Lung microvascular endothelial cell (primary cell): ENCODE data around the gene RNF214. TPM values are rescaled to one million over a fixed set of nuclear protein-coding genes. Genes with fewer than 3 reads are reported as not detected.
A peak's percentile ranks its signal among the peaks of the same experiment; 100 is the strongest.
"Not testable (repeated sequence)": the region's sequence is repeated elsewhere in the genome, so short reads cannot be mapped to it uniquely, and the experiment has no call there.

Experiments
- DNase-seq, 2 donors: peaks; one replicate each; pipeline versions ENCODE4 v3.0.0 to v3.0.0-alpha.2; 2010; ENCODE audit warnings: low read depth in 2 of 2
- total RNA-seq: library from RNA; depleted of rRNA; stranded (reverse); fragments of >200 nt; gene quantifications from 2 replicates; pipeline ENCODE4 v1.2.1, GENCODE V29; 2014

RNF214 gene
- 5.2 and 7.1 TPM in 2 replicates for total RNA-seq

DNA sequence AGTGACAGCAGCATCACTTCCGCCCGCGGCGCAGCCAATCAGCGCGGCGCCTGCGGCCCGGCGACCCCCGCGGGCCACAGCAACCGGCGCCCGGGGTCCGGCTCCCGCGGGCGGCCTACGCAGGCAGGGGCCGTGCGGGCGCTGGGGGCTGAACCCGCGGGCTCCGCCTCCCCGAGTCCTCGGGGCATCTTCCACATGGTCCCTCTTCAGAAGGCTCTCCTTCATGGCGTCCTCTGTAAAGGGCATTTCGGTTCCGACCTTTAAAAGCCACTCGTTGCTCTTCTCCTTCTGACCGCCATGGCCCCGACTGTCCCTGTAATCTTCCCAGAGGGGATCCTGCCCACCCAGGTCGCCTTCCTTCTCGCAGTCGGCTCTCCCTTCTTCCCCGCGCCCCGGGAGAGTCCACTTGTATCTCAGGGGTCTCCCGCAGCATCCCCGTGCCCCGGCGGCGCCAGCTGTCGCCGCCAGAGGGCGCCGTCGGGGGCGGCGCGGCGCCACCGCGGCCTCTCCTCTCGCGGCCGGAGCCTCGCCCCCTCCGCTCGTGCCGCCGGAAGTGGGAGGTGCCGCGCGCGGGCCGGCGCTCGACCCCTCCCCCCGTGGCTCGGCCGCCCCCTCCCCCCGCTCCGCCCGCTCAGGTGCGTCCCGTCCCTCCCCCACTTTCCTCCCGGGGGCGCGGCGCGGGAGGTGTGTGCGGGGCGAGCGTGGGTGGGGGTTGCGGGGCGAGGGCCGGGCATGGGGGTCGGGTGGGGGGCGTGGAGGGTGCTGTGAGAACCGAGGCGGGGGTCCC is at the start of gene RNF214:
Gene RNF214 (plus strand): TSS at position 580 of the 787 bp plus-strand sequence. CDS start 1,602 bp downstream, outside the sequence.
- DNase-seq, result peak; percentile 79 to 87

DNA sequence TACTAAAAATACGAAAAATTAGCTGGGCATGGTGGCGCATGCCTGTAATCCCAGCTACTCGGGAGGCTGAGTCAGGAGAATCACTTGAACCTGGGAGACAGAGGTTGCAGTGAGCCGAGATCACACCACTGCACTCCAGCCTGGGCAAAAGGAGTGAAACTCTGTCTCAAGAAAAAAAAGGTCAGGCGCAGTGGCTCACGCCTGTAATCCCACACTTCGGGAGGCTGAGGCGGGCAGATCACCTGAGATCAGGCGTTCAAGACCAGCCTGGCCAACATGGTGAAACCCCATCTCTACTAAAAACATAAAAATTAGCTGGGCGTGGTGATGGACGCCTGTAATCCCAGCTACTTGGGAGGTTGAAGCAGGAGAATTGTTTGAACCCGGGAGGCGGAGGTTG is 49.3 kb upstream of the RNF214 start:
- not testable (repeated sequence) for DNase-seq

DNA sequence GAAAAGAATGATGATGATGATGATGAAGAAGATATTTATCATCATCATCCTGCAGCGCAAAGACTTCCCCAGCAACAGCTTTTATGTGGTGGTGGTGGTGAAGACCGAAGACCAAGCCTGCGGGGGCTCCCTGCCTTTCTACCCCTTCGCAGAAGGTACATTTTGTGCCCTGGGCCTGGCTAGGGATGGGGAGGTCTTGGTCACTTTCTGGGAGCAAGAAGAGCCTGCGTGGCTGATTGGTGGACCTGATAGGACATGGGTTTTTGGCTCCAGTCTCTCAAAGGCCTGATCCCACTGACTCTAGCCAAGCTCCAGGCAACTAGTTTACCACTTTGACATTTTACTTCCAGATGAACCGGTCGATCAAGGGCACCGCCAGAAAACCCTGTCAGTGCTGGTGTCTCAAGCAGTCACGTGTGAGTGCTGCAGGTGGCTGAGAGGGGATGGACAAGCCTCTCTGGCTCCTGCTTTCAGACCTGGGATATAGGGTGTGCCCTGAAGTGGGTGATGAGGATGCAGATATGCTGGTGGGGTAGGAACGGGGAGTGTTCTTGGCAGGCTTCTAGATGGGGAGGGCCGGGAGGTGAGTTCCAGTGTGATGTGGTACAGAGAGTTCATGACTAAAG is 48.6 kb upstream of the RNF214 start:
- DNase-seq, result no peak

DNA sequence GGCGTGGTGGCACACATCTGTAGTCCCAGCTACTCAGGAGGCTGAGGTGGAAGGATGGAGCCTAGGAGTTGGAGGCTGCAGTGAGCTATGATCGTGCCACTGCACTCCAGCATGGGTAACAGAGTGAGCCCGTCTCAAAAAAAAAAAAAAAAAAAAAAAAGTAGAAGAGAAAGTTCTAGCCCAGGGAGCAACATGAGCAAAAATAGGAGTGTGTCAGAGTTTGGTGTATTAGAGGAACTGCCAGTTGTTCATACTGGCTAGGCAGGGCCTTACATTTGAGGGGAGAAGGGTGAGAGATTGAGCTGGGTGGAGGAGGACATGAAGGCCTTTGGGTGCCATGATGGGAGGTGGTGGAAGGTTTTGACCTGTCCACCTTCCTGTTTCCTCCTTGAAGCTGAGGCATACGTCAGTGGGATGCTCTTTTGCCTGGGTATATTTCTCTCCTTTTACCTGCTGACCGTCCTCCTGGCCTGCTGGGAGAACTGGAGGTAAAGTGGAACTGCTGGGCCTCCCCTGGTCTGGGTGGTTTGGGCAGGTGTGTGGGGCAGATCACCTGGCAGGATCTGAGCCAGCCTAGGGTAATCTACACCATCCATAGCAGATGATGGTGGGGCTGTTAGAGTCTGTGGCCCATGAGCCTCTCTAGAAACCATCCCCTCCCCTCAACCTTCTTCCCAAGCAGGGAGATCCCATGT is 46.6 kb upstream of the RNF214 start:
- no peak for DNase-seq

DNA sequence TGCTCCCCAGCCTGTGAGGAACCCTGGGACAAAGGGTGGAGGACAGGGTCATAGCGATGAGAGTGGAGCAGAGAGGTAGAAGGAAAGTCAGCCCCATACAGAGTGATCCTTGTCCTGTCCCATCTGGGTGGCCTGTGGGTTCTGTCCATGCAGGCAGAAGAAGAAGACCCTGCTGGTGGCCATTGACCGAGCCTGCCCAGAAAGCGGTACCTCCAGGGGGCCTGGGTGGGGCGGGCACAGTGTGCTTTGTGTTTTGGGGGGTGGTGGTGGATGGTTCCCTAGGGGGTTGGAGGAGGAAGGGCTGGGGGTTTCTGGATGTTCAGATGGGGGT is 46.1 kb upstream of the RNF214 start:
- DNase-seq, result no peak

DNA sequence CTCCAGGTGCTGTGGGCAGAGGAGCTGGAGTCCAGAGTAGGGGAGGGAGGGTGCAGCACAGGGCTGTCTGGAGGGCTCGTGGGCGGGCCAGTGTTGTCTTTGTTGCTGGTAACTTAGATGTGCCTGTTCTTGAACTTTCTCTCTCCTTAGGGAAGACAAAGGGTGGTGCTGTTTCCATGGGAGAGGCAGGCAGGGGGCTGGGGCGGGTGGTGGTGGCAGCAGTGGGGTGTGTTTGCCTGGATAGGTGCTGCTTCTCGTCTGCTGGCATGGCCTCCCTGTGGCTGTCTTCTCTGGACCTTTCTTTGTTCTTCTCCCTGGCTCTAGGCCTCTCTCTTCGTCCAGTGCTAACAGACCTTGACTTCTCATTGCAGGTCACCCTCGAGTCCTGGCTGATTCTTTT is 45.5 kb upstream of the RNF214 start:
- DNase-seq, result no peak

DNA sequence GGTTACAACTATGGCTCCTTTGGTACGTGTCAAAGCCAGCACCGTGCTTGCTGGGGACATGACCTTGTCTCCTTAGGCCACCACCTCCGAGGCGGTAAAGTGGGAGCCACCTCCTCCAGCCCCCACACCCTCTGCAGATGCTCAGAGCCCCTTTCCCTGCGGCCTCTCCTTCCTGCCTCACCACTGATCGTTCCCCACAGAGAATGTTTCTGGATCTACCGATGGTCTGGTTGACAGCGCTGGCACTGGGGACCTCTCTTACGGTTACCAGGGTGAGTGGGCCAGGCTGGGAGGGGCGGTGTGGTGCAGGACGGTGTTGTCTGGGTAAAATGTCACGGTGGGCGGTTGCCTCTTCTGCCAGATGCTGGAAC is 45.1 kb upstream of the RNF214 start:
- DNase-seq, result no peak

DNA sequence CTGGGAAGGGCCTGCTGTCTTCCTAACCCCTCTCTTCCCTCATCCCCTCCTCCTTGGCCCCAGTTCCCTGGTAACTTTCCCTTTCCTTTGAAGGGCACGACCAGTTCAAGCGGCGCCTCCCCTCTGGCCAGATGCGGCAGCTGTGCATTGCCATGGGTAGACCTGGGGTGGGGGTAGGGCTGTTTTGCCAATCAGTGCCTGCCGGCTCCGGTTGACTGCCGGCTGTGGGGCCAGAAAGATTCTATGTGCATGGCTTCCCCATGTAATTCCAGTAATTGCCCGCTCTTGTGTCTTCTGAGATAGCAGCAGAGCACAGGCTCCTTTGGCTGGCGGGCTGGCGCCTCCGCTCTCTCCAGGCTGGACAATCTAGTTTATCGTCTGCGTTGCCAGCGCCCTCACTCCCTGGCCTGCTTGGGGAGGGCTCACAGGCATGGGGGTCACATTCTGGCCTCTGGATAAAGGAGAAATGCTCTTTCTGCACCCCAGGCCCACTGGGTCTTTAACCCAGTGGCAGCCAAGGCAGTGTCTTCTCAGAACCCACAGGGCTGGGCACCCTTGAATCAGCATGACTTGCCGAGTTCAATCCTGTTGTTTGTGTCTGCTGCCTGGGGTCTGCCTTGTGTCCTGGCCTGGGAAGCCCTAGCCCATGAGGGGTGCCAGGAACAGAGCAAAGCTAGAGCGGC is 44.5 kb upstream of the RNF214 start:
- no peak for DNase-seq

DNA sequence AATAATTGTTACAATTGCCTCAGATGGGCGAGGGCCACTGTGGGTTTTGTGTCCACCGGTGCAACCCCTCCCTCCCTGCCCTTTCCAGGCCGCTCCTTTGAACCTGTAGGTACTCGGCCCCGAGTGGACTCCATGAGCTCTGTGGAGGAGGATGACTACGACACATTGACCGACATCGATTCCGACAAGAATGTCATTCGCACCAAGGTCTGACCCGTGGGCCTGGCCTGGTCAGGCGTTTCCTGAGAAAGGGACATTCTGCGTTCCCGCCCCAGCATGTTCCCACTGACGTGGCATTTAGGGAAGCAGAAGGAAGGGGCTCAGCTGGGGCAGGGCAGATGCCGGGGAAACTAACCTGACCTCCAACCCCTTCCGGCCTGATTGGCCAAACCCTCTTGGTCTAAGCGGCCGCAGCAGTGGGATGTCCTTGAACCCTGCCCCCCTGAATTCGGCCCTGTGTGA is 43.8 kb upstream of the RNF214 start:
- no peak for DNase-seq

DNA sequence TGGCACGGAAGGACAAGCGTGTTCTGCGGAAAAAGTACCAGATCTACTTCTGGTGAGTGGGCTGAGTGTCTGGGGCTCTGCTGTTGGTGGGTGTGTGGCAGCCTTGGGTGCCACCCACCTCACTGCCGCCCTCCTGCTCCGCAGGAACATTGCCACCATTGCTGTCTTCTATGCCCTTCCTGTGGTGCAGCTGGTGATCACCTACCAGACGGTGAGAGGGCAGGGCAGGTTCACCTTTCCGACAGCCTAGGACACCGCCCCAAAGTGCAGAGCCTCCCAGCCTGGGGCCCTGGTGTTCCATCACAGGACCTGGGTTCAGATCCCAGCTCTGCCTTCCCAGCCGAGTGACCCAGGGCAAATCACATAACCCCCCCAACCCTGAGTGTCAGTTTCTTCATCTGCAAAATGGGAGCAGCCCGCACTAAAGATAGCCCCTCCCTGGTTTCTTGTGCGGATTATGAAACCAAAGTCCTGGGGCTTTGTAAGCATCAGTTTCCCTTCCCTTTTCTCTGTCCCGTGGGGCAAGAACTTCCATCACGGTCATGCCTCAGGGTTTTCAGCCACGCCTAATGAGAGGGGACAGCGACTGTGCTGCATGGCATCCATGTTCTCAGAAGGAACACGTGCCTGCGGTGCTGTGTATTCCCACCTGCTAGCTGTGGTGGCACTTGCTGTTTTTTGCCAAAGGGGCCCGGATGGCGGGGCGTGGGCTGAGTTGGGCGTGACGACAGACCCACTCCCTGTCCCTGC is 43.1 kb upstream of the RNF214 start:
- no peak for DNase-seq

DNA sequence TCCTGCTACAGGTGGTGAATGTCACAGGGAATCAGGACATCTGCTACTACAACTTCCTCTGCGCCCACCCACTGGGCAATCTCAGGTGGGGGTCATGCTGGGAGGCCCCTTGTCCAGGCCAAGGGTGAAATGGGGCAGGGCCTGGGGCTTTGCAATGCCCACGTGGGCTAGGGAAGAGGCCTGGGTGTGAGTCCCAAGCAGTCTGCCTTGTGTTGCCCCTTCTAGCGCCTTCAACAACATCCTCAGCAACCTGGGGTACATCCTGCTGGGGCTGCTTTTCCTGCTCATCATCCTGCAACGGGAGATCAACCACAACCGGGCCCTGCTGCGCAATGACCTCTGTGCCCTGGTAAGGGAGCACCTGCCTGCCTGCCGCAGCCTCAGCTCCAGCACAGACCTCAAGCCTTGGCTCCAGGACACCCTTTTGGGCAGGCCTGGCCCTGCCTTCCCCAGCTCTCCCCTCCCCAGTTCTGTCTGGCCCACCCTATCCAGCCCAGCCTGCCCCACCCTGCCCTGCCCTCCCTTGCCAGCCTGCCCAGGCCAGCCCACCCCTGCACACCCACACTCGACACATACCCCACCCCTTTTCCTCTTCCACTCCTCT is 42.4 kb upstream of the RNF214 start:
- no peak for DNase-seq

DNA sequence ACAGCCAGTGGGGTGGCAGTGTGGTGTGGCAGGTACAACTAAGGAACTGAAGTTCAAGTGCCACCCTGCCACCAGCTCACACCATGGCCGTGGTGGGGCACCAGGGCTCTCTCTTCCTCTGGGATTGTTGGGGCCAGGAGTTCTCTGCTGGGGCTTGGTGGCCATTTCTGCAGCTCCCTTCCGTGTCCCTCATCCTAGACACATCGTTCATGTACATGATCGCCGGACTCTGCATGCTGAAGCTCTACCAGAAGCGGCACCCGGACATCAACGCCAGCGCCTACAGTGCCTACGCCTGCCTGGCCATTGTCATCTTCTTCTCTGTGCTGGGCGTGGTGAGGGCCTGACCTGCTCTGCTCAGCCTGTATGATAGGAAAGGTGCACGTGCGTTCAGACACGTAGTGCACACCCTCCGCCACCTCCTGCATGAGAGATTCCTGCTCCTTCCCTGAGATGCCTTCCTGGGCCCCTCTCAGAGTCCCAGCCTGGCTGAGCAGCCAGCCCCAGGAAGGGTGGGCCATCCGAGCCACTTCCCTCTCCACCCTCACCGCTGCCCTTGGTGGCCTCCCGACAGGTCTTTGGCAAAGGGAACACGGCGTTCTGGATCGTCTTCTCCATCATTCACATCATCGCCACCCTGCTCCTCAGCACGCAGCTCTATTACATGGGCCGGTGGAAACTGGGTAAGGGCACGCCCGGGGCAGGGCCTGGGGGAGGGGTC is 40.6 kb upstream of the RNF214 start:
- DNase-seq, result no peak

DNA sequence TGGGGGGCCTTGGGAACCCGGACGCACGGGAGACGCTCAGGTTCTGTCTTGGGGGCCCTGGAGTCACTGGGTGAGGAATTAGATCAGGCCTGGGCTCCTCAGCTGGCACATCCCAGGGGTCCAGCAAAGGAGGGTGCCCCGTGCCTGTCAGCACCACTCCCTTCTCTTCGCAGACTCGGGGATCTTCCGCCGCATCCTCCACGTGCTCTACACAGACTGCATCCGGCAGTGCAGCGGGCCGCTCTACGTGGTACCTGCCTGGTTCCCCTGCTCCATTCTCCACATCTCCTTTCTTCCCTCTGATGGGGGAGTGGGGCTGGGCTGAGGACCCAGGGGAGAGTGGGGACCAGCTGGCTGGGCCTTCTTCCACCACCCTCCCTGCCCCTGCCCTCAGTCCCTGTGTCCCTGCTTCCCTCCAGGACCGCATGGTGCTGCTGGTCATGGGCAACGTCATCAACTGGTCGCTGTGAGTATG is 40.0 kb upstream of the RNF214 start:
- no peak for DNase-seq

DNA sequence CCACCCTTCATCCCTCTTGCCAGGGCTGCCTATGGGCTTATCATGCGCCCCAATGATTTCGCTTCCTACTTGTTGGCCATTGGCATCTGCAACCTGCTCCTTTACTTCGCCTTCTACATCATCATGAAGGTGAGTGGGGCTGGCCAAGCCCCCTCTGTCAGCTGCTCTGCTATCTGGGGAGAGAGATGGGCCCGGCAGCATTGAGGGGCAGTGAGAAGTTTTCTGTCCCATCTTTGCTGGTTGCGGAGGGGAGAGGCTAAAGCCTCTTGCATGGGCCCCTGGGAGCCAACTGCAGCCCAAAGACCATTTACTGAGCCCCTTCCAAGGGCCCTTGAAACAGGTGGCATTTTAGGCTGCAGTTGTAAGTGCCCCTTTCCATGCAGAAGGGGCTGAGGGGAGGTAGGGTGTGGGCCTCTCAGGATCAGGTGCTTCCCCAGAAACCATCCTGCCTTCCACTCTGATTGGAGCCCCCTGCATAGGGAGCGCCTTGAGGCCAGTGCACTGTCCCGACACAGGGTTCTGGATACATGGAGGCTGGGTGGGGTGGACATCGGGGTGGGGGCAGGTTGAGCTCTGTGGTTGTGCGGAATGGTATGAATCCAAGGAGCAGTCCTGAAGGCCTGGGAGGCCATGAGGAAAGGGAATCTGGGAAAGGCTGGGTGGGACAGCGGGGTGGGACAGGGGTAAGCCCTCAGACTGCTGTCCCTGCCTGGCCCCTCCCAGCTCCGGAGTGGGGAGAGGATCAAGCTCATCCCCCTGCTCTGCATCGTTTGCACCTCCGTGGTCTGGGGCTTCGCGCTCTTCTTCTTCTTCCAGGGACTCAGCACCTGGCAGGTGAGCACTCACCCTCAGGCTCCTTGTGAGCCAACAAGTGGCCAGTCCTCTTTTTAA is 39.1 kb upstream of the RNF214 start:
- DNase-seq, result no peak

DNA sequence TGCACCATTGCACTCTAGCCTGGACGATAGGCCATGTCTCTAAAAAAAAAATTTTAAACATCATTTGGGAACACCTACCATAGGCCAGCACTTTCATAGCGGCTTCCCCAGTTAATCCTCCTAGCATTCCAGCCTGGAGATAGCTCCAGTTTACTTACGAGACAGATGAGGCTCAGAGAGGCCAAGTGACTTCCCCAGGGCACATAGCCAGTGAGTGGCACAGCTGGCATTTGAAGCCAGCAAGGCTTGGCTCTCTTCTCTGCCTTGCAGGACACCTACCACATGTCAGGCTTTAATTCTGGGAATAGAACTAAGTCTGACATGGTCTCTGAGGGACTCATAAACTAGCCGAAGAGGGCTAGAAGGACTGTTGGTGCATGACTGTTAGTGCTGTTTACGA is 38.2 kb upstream of the RNF214 start:
- no peak for DNase-seq

DNA sequence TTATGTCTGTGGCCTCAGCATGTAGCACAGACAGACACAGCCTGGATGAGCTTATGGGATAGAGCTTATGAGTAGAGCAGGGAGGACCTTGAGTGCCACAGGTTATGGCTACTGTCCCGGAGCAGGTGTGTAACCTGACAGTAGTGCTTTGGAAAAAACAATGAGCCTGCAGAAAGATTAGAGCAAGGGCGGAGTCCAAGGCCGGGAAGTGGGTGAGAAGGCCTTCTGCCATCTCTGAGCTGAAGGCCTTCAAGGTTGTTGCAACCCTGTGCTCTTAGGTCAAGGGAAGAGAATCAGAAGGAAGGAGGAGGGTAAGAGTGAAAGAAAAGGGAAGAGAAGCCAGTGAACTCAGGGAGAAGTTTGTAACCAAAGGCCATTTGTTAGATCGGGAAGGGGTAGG is 37.2 kb upstream of the RNF214 start:
- DNase-seq, result no peak

DNA sequence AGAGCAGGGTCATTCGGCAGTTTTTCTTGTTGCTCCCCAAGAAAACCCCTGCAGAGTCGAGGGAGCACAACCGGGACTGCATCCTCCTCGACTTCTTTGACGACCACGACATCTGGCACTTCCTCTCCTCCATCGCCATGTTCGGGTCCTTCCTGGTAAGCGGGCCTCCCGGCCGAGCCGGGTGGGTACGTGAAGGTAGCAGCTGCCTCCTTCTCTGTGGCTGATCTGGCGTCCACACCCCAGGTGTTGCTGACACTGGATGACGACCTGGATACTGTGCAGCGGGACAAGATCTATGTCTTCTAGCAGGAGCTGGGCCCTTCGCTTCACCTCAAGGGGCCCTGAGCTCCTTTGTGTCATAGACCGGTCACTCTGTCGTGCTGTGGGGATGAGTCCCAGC is 36.7 kb upstream of the RNF214 start:
- DNase-seq, result no peak

DNA sequence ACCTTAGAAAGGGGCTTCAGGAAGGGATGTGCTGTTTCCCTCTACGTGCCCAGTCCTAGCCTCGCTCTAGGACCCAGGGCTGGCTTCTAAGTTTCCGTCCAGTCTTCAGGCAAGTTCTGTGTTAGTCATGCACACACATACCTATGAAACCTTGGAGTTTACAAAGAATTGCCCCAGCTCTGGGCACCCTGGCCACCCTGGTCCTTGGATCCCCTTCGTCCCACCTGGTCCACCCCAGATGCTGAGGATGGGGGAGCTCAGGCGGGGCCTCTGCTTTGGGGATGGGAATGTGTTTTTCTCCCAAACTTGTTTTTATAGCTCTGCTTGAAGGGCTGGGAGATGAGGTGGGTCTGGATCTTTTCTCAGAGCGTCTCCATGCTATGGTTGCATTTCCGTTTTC is 35.5 kb upstream of the RNF214 start:
- DNase-seq, result no peak
